ENCODE data around the gene SKA1. TPM values are rescaled to one million over a fixed set of nuclear protein-coding genes. Genes with fewer than 3 reads are reported as not detected.

The SKA1 gene
- total RNA-seq, 1 experiment from 2014 or later = 18.1 TPM

DNA sequence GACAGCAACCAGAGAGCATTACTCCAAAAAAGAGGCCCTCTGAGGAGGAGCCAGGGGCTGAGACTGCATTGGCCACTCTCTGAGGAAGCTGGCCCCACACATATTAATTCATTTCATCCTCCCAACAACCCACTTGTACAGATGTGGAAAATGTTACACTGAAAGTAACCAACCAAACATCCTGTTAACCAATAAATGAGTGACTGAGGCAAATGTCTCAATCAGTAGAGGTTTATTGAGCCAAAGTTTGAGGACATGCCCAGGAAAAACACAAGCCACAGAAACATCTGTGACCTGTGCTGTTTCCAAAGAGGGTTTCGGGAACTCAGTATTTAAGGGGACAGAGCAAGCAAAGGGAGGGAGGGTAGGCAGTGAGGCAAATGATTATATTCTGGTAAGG, 53.0 kb downstream of the SKA1 start:
- ATAC-seq (no peak), DNase-seq (ENCODE audit: low spot score) (no peak)
- Mint-ChIP-seq H3K27me3 (ENCODE audit: low read depth) (peaks cover 5% of the 10 kb centered on the region; the same call in 1 of the 2 replicates), H3K4me1 (no peaks in the 10 kb centered on the region), H3K36me3 (peaks cover 18% of the 10 kb centered on the region), H3K9me3 (peaks cover 28% of the 10 kb centered on the region), H3K27ac (no peak overlapping the region), H3K4me3 (no peak overlapping the region)
- POLR2A ChIA-PET = no interaction called here
- TF ChIP-seq, protein P1, sequence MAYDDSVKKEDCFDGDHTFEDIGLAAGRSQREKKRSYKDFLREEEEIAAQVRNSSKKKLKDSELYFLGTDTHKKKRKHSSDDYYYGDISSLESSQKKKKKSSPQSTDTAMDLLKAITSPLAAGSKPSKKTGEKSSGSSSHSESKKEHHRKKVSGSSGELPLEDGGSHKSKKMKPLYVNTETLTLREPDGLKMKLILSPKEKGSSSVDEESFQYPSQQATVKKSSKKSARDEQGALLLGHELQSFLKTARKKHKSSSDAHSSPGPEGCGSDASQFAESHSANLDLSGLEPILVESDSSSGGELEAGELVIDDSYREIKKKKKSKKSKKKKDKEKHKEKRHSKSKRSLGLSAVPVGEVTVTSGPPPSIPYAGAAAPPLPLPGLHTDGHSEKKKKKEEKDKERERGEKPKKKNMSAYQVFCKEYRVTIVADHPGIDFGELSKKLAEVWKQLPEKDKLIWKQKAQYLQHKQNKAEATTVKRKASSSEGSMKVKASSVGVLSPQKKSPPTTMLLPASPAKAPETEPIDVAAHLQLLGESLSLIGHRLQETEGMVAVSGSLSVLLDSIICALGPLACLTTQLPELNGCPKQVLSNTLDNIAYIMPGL (CRISPR knock-in tag; IDR thresholded peaks at IDR 0.05) = no peak
- TF ChIP-seq, protein P2, sequence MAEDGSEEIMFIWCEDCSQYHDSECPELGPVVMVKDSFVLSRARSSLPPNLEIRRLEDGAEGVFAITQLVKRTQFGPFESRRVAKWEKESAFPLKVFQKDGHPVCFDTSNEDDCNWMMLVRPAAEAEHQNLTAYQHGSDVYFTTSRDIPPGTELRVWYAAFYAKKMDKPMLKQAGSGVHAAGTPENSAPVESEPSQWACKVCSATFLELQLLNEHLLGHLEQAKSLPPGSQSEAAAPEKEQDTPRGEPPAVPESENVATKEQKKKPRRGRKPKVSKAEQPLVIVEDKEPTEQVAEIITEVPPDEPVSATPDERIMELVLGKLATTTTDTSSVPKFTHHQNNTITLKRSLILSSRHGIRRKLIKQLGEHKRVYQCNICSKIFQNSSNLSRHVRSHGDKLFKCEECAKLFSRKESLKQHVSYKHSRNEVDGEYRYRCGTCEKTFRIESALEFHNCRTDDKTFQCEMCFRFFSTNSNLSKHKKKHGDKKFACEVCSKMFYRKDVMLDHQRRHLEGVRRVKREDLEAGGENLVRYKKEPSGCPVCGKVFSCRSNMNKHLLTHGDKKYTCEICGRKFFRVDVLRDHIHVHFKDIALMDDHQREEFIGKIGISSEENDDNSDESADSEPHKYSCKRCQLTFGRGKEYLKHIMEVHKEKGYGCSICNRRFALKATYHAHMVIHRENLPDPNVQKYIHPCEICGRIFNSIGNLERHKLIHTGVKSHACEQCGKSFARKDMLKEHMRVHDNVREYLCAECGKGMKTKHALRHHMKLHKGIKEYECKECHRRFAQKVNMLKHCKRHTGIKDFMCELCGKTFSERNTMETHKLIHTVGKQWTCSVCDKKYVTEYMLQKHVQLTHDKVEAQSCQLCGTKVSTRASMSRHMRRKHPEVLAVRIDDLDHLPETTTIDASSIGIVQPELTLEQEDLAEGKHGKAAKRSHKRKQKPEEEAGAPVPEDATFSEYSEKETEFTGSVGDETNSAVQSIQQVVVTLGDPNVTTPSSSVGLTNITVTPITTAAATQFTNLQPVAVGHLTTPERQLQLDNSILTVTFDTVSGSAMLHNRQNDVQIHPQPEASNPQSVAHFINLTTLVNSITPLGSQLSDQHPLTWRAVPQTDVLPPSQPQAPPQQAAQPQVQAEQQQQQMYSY (CRISPR knock-in tag; IDR thresholded peaks at IDR 0.05) = no peak
- TF ChIP-seq, protein P3, sequence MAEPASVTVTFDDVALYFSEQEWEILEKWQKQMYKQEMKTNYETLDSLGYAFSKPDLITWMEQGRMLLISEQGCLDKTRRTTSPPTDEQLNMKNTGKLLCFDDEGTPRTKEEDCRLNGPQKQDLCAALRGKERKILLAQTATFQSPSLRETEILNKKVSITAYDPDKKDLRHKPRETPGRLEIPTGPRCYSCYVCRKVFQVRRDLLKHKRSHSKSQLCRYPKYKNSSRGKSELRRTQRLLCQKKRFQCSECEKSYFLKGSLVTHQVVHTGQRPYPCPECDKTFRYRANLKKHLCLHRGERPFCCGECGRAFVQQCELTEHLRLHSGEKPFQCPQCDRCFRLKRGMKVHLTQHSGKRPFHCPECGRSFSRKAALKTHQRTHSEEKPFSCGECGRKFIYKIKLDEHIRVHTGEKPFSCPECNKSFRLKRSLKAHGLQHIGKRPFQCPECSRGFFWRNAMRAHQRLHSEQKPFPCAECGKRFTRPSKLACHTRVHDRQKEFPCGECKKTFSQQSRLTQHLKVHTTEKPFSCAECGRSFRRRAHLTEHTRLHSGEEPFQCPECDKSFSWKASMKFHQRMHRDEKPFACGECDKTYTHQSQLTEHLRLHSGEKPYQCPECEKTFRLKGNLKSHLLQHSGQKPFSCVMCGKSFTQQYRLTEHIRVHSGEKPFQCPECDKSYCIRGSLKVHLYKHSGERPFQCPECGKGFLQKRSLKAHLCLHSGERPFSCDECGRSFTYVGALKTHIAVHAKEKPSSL (CRISPR knock-in tag; conservative IDR thresholded peaks at IDR 0.05) = no peak
- TF ChIP-seq HMGA2 (CRISPR knock-in tag; IDR thresholded peaks at IDR 0.05) (no peak), RORB (CRISPR knock-in tag; IDR thresholded peaks at IDR 0.05) (no peak), ETV6 (CRISPR knock-in tag; IDR thresholded peaks at IDR 0.05) (no peak), ZNF396 (CRISPR knock-in tag; IDR thresholded peaks at IDR 0.05; ENCODE audit: borderline replicate concordance) (no peak), TEAD1 (CRISPR knock-in tag; IDR thresholded peaks at IDR 0.05) (no peak)
- TF ChIP-seq, protein P4, sequence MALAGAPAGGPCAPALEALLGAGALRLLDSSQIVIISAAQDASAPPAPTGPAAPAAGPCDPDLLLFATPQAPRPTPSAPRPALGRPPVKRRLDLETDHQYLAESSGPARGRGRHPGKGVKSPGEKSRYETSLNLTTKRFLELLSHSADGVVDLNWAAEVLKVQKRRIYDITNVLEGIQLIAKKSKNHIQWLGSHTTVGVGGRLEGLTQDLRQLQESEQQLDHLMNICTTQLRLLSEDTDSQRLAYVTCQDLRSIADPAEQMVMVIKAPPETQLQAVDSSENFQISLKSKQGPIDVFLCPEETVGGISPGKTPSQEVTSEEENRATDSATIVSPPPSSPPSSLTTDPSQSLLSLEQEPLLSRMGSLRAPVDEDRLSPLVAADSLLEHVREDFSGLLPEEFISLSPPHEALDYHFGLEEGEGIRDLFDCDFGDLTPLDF (CRISPR knock-in tag; IDR thresholded peaks at IDR 0.05) = no peak
- CTCF ChIA-PET = interaction anchor here (1.2 to 2.2 kb wide), 3 partner anchors 27 to 210 kb away, joined by 5 to 23 read pairs (median 16); no protein-coding TSS in a partner anchor

DNA sequence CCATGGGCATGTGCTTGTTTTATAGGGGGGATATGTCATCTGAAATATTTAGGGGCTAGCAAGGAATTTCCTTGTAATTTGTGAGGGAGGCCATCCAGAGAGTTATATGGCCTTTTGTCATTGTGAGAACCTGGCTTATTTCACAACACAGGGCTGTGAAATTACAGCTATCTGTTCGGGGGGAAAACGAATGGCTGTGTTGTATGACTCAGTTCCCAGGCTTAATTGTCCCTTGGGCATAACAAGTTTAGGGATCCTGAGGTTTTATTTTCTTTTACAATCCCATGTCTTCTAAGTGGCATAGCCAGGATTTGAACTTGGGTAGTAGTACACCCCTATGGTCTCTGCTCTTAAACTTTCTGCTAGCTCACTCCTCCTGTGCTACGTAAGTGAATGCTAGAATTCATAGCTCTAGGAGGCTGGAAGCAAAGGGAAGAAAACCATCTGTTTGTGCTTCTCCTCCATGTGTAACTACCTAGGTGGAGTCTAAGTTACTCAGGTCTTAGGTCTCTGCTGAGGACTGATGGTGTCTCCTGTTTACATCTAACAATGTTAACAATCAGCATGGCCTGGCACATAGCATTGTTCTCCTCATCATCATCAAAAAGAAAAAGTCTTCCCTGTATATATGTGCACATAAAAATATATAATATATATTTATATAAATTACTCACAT, 53.8 kb downstream of the SKA1 start:
- DNase-seq (ENCODE audit: low spot score) (no peak), ATAC-seq (no peak)
- H3K27me3 Mint-ChIP-seq (ENCODE audit: low read depth) = peaks cover 5% of the 10 kb centered on the region; the same call in 1 of the 2 replicates
- CTCF ChIA-PET = interaction anchor here (0.6 to 2.2 kb wide), 27 partner anchors 8 to 550 kb away, joined by 3 to 28 read pairs (median 4); partner anchors contain the start of gene MYO5B
- H3K4me1 Mint-ChIP-seq = no peaks in the 10 kb centered on the region
- H3K27ac Mint-ChIP-seq = no peak overlapping the region
- POLR2A ChIA-PET = interaction anchor here (1.0 kb wide), 1 partner anchor 71 kb away, joined by 3 read pairs; no protein-coding TSS in a partner anchor
- peaks cover 17% of the 10 kb centered on the region for H3K36me3 Mint-ChIP-seq
- H3K9me3 Mint-ChIP-seq = peaks cover 21% of the 10 kb centered on the region
- TF ChIP-seq ELF4 (CRISPR knock-in tag; IDR thresholded peaks at IDR 0.05; ENCODE audit: low read depth) (no peak), MXD4 (CRISPR knock-in tag; IDR thresholded peaks at IDR 0.05; ENCODE audit: borderline replicate concordance) (no peak), TEAD4 (CRISPR knock-in tag; IDR thresholded peaks at IDR 0.05) (no peak), NR3C1 (CRISPR knock-in tag; conservative IDR thresholded peaks at IDR 0.05; ENCODE audit: low read depth) (no peak)
- TF ChIP-seq, protein P5, sequence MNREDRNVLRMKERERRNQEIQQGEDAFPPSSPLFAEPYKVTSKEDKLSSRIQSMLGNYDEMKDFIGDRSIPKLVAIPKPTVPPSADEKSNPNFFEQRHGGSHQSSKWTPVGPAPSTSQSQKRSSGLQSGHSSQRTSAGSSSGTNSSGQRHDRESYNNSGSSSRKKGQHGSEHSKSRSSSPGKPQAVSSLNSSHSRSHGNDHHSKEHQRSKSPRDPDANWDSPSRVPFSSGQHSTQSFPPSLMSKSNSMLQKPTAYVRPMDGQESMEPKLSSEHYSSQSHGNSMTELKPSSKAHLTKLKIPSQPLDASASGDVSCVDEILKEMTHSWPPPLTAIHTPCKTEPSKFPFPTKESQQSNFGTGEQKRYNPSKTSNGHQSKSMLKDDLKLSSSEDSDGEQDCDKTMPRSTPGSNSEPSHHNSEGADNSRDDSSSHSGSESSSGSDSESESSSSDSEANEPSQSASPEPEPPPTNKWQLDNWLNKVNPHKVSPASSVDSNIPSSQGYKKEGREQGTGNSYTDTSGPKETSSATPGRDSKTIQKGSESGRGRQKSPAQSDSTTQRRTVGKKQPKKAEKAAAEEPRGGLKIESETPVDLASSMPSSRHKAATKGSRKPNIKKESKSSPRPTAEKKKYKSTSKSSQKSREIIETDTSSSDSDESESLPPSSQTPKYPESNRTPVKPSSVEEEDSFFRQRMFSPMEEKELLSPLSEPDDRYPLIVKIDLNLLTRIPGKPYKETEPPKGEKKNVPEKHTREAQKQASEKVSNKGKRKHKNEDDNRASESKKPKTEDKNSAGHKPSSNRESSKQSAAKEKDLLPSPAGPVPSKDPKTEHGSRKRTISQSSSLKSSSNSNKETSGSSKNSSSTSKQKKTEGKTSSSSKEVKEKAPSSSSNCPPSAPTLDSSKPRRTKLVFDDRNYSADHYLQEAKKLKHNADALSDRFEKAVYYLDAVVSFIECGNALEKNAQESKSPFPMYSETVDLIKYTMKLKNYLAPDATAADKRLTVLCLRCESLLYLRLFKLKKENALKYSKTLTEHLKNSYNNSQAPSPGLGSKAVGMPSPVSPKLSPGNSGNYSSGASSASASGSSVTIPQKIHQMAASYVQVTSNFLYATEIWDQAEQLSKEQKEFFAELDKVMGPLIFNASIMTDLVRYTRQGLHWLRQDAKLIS (CRISPR knock-in tag; IDR thresholded peaks at IDR 0.05; ENCODE audit: borderline replicate concordance) = no peak
- H3K4me3 Mint-ChIP-seq = no peak overlapping the region

All from WTC11 (cell line).